ENCODE results near the gene ANKRD33B. TPM values are rescaled to one million over a fixed set of nuclear protein-coding genes. Genes with fewer than 3 reads are reported as not detected.
"Not testable (repeated sequence)": the region's sequence is repeated elsewhere in the genome, so short reads cannot be mapped to it uniquely, and the experiment has no call there.

Gene ANKRD33B
- total RNA-seq, 1 experiment from 2014 or later: 9.6 TPM

DNA sequence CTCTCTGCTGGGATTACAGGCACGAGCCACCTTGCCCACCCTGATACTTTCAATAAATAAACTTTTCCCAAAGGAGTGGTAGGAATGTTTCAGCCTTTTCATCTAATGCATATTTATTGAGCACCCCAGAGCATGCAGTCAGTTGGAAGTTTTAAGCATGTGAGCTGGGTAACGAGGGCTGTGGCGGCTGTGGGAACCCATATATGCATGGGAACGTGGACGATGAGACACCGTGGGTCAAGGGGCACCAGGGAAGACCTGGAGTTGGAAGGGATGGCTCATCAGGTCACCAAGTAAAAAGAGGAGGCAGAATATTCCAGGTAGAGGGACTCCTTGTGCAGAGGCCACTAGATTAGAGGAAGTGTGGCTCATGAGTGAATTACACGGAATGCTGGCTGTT, 64.7 kb downstream of the ANKRD33B start:
- Histone ChIP-seq H3K27me3 (no peaks in the 10 kb centered on the region), H3K36me3 (peaks cover 57% of the 10 kb centered on the region), H3K4me3 (no peak overlapping the region), H3K9me3 (no peaks in the 10 kb centered on the region)
- no peak for DNase-seq

DNA sequence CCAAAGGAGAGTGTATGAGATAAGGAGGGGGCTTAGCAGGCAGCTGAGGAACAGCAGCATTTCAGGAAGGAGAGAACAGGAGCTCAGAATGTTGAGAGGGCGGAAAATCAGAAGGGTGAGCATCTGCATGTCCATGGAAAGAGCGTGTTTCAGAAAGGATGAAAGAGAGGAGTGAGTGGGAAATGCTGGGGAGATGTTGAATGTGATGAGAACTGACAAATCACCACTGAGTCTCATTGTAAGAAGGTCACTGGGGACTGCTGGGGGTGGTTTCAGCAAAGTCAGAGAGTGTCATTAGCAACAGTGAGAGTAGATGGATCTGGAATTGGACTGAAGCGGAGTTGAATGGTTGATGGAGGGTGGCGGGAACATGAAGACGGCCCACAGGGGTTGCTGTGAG, 65.8 kb downstream of the ANKRD33B start:
- H3K36me3 ChIP-seq: peaks cover 57% of the 10 kb centered on the region
- H3K4me3 ChIP-seq: no peak overlapping the region
- DNase-seq: no peak
- H3K27me3 ChIP-seq: no peaks in the 10 kb centered on the region
- H3K9me3 ChIP-seq: no peaks in the 10 kb centered on the region

DNA sequence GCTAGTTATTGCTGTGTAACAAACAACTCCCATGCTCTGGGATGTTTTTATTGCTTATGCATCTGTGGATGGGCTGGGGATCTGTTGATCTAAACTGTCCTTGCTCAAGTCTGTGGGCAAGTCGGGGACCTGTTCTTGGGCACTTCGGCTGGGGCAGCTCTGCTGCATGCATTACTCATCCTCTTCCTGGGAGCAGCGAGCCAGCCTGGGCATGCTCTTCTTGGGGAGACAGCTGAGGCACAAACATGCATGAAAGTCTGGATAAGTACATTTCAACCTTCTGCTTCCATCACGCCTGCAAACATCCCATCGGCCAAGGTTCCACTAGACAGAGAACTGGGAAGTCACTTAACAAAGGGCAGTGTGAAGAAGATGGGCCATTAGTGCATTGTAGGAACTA, 66.3 kb downstream of the ANKRD33B start:
- H3K27me3 ChIP-seq: no peaks in the 10 kb centered on the region
- no peak for DNase-seq
- no peaks in the 10 kb centered on the region for H3K9me3 ChIP-seq
- no peak overlapping the region for H3K4me3 ChIP-seq
- H3K36me3 ChIP-seq: peaks cover 57% of the 10 kb centered on the region

DNA sequence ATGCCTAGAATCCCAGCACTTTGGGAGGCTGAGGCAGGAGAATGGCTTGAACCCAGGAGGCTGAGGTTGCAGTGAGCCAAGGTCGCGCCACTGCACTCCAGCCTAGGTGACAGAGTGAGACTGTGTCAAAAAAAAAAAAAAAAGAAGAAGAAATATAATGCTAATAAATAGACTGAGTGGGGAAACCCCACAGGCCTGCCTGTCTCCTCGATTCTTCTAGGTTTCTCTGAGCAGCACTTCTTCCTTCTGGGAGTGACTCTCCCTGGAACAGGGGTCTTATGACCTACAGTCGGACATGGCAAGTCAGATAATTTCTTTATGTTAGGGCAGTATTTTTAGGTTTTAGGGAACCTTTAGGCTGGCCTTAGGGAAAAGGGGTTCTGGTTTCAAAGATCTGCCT, 66.9 kb downstream of the ANKRD33B start:
- not testable (repeated sequence) for DNase-seq, H3K9me3 ChIP-seq

DNA sequence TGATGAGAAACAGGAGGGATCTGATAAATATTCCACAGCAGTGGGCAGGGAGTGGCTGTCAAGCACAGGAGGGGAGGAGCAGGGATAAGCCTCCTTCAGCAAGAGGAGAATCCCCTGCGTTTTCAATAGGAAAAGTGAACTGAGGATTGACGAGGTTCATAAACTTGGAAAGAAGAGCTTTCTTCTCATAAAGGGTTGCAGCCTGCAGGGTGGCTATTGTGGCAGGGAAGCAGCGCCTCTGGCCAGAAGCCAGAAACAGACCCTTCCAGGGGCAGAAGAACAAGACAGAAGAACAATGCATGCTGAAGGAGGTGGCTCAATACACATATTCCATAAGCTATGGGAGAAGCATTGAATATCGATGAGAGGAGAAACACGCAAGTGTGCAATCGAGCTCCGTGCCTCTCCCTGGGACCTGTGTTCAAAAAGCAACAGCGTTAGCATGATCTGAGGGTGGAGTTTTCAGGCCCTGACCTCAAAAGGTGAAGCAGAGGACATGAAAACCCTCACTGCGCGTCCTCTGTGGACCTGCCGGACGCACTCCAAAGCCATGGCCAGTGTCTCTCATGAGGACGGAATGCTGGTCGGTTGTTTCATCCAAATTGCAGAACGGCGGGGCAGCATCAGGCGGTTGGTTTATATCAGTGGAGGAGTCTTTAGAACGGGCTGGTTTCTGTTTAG, 67.6 kb downstream of the ANKRD33B start:
- no peak for DNase-seq
- Histone ChIP-seq H3K27me3 (no peaks in the 10 kb centered on the region), H3K4me3 (no peak overlapping the region), H3K36me3 (peaks cover 53% of the 10 kb centered on the region), H3K9me3 (no peaks in the 10 kb centered on the region)

More for the DNA sequence above, 66.9 kb downstream of the ANKRD33B start:
- H3K36me3 ChIP-seq: peaks cover 52% of the 10 kb centered on the region
- not testable (repeated sequence) for H3K4me3 ChIP-seq, H3K27me3 ChIP-seq

DNA sequence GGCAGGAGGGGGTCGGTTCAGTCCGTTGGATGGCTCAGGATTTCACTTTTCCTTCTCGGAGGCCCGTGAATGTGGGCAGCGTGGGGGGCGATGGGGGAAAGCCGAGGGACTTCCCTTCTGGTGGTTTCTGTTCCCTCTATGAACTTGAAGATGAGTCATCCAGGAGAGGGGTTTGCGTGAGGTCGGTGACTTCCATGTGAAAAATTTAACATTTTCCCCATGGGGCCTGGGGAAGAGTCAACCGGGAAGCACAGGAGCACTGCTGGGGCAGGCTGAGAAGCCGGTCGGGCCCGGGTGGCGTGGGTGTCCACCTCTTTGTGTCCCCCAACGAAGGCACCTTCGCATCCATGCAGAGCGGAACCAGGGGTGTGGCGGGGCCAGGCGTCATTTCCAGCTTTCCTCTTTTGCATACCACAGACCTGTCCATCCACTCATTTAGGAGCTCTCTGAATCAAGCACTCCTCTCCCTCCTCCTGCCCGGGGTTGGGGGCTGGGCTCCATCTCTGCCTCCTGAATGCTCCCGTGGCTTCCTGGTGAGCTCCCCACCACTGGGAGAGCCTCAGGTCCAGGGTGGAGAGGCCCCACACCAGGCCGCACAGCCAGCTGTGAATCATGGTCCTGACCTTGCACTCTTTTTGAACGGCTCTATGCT, 68.4 kb downstream of the ANKRD33B start:
- no peak for DNase-seq

DNA sequence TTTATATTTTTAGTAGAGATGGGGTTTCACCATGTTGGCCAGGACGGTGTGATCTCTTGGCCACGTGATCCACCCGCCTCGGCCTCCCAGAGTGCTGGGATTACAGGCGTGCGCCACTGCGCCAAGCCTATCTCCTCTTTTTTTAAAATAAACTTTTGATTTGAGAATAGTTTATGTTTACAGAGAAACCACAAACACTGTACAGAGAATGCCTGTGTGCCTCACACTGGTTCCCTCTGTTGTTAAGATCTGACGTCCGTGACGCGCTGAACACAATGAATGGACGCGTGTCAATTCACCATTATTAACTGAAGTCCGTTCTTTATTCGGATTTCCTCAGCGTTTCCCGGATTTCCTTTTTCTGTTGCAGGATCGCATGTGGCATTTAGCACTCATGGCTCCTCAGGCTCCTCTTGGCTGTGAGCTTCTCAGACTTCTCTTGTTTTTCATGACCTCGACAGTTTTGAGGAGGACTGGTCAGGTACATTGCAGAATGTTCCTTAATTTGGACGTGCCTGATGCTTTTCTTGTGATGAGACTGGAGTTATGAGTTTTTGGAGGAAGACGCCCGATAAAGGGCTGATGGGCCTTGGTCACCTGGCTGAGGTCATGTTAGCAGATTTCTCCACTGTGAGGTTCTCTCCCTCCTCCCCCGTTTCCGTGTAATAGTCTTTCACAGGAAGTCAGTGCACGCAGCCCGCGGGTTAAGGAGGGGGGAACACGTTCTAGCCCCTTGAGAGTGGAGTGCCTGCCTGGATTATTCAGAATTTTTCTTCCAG, 69.6 kb downstream of the ANKRD33B start:
- no peak for DNase-seq
- Histone ChIP-seq H3K27me3 (no peaks in the 10 kb centered on the region), H3K9me3 (no peaks in the 10 kb centered on the region), H3K36me3 (peaks cover 58% of the 10 kb centered on the region), H3K4me3 (no peak overlapping the region)

More for the DNA sequence above, 68.4 kb downstream of the ANKRD33B start:
- Histone ChIP-seq H3K9me3 (no peaks in the 10 kb centered on the region), H3K27me3 (no peaks in the 10 kb centered on the region), H3K36me3 (peaks cover 52% of the 10 kb centered on the region), H3K4me3 (no peak overlapping the region)

DNA sequence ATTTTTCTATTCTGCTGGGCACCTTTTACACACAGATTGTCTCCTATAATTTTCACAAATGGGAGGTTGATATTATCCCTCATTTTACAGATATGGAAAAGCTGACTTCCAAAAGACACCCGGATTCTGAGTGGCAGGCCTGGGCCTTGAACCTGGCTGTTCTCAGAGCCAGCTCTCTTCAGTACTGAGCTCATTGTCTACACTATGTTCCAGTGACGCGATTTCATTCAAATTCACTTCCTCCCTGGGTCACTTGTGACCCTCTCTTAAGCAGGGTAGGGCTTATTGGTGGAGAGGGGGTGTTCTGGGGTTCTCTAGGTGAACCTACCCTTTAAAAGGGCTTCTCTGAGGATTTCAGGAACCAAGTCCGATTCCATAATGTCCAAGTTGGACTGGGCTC, 70.2 kb downstream of the ANKRD33B start:
- H3K9me3 ChIP-seq: no peaks in the 10 kb centered on the region
- H3K36me3 ChIP-seq: peaks cover 56% of the 10 kb centered on the region
- H3K27me3 ChIP-seq: no peaks in the 10 kb centered on the region
- no peak for DNase-seq
- no peak overlapping the region for H3K4me3 ChIP-seq

DNA sequence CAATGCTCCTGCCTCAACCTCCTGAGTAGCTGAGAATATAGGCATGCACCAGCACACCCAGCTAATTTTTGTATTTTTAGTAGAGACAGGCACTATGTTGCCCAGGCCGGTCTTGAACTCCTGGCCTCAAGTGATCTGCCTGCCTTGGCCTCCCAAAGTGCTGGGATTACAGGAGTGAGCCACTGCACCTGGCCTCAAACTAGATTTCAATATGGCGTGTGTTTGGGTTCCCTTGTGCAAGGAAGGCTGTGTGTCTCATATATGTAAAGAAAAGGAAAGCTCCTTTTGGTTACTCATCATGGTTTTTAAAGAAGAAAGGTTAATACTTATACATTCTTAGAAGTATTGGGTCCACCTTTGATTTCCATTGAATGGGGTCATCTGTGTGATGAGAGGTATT, 70.7 kb downstream of the ANKRD33B start:
- Histone ChIP-seq H3K4me3 (no peak overlapping the region), H3K9me3 (no peaks in the 10 kb centered on the region), H3K36me3 (peaks cover 52% of the 10 kb centered on the region), H3K27me3 (no peaks in the 10 kb centered on the region)
- no peak for DNase-seq

DNA sequence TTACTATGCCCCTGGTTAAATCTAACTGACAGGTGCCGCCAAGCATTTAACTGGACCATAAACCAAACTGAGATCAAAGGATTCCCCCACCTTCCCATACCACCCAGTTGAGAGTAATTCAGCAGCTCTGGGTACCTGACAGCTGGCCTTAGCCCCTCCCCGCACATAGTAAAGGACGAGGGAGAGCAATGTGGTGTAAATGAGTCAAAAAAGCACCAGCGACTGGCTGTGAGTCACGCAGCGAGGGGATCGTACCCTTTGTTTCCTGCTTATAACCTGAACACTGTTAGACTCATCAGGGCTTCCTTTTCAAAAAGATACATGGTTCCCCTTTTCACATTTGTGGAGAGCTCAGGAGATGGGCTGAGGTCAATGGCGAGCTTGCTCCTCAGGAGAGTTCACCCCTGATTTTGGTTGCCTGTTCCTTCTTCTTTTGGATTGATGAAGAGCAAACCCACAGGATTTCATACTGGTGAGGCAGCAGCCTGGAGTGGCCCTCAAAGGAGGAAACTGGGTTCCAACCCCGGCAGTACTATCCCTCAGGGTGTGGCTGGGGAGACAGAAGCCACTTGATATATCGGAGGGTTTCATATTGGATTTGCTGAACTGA, 71.5 kb downstream of the ANKRD33B start:
- Histone ChIP-seq H3K4me3 (no peak overlapping the region), H3K36me3 (peaks cover 49% of the 10 kb centered on the region), H3K27me3 (no peaks in the 10 kb centered on the region), H3K9me3 (no peaks in the 10 kb centered on the region)
- no peak for DNase-seq

DNA sequence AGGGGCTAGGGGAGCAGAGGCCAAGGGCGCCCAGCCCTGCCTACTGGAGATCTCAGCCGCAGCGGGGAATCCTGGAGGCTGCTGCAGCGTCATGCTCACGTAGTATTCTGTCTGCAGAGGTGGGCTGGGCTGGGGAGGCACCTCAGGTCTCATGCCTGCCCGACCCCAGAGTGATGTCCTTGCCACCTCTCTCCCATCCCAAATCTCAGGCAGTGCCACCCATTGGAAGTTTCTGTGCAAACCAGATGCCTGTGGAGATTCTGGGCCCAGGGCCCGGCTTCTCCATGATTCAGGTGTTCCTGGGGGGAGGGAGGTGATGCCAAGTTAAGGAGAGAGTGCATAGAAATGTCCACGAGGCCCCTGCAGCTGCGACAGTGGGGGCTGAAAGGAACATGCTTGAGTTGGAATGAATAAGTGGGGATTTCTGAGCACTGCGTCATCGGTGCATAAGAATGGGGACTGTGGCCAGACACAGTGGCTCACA, 72.0 kb downstream of the ANKRD33B start:
- DNase-seq: no peak
- peaks cover 49% of the 10 kb centered on the region for H3K36me3 ChIP-seq

DNA sequence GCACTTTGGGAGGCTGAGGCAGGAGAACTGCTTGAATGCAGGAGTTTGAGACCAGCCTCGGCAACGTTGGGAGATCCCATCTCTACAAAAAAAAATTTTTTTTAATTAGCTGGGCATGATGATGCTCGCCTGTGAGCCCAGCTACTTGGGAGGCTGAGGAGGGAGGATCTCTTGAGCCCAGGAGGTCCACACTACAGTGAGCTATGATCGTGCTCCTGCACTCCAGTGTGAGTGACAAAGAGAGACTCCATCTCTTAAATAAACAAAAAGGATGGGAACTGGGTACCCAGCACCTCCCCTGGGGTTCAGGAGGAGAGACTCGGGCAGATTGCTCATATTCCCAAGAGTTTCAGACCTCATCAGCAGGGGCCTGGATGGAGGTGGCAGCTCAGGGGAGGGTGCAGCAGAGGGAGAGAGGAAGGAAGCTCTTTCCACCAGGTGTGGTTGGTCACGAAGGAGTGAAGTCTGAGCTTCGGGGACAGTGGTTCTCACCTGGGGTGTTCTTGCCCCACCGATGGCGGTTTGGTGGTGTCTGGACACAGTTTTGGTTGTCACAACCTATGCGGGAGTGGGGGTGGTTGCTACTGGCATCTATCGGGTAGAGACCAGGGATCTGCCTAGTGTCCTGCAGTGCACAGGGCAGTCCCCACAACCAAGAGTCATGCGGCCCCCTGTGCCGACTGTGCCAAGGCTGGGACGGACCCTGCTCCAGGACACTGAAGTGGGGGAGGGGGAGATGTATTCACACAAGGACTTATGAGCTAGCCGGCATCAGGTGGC, 72.7 kb downstream of the ANKRD33B start:
- DNase-seq: no peak
- no peaks in the 10 kb centered on the region for H3K9me3 ChIP-seq
- no peaks in the 10 kb centered on the region for H3K27me3 ChIP-seq
- no peak overlapping the region for H3K4me3 ChIP-seq
- H3K36me3 ChIP-seq: peaks cover 49% of the 10 kb centered on the region

More for the DNA sequence above, 72.0 kb downstream of the ANKRD33B start:
- H3K4me3 ChIP-seq: no peak overlapping the region
- no peaks in the 10 kb centered on the region for H3K9me3 ChIP-seq
- H3K27me3 ChIP-seq: no peaks in the 10 kb centered on the region

DNA sequence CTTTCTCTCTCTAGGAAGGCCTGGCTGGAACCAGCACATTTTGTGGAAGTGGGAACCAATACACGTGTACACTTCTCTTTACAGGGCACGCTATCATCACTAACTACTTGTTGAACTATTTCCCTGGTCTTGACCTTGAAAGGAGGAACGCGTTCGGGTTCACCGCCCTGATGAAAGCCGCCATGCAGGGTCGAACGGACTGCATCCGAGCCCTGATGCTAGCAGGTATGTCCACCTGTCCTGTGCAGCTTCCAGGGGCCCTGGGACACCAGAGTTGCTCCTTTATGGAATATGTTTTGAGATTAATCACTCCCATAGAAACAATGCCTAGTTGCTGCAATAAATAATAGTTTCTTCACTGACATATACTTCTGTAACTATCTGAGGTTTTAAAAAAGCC, 74.1 kb downstream of the ANKRD33B start:
- DNase-seq: no peak
- H3K4me3 ChIP-seq: no peak overlapping the region
- no peaks in the 10 kb centered on the region for H3K27me3 ChIP-seq
- peaks cover 56% of the 10 kb centered on the region for H3K36me3 ChIP-seq
- no peaks in the 10 kb centered on the region for H3K9me3 ChIP-seq

DNA sequence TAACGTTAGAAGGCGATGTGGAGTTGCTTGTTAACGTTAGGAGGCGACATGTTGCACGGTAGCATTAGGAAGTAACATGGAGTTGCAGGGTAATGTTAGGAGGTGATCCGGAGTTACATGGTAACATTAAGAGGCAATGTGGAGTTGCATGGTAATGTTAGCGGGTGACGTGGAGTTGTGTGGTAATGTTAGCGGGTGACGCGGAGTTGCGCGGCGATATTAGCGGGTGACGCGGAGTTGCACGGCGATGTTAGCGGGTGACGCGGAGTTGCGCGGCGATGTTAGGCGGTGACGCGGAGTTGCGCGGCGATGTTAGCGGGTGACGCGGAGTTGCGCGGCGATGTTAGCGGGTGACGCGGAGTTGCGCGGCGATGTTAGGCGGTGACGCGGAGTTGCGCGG, 74.9 kb downstream of the ANKRD33B start:
- H3K4me3 ChIP-seq, H3K9me3 ChIP-seq, H3K27me3 ChIP-seq, DNase-seq: not testable (repeated sequence)
- H3K36me3 ChIP-seq: peaks cover 56% of the 10 kb centered on the region

DNA sequence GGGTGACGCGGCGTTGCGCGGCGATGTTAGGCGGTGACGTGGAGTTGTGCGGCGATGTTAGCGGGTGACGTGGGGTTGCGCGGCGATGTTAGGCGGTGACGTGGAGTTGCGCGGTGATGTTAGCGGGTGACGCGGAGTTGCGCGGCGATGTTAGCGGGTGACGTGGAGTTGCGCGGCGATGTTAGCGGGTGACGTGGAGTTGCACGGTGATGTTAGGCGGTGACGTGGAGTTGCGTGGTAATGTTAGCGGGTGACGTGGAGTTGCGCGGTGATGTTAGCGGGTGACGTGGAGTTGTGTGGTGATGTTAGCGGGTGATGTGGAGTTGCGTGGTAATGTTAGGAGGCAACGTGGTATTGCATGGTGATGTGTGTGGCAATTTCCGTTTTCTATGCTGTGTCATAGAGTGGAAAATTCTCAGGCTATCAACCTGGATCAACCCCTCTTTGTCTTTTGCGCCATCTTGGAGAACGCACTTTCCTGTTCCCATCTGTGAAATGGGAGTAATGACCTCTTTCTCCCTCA, 76.0 kb downstream of the ANKRD33B start:
- Histone ChIP-seq H3K9me3 (no peaks in the 10 kb centered on the region), H3K4me3 (no peak overlapping the region), H3K27me3 (no peaks in the 10 kb centered on the region), H3K36me3 (peaks cover 50% of the 10 kb centered on the region)
- no peak for DNase-seq

DNA sequence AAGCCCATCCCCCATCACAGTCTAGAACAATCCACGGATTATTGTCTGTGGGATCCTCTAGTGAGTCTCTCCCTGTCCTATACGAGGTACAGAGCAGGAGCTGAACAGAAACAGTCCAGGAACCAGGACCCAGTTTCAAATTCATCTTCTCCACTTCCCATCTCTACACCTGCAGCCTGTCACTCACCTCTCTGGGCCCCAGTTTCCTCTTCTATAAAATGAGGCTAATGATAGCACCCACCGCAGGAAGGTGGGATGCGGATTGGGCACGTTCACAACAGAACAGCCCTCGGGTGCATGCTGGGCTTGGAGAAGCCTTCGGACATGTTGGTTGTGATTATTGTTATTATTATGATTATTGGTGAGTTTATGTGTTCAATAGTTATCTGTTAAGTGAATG, 78.5 kb downstream of the ANKRD33B start:
- Histone ChIP-seq H3K36me3 (peaks cover 56% of the 10 kb centered on the region), H3K9me3 (no peaks in the 10 kb centered on the region), H3K27me3 (no peaks in the 10 kb centered on the region), H3K4me3 (no peak overlapping the region)
- no peak for DNase-seq

All from MG63 (cell line).